GM12878 (cell line): ENCODE results near the gene COL1A1. TPM values are rescaled to one million over a fixed set of nuclear protein-coding genes. Genes with fewer than 3 reads are reported as not detected.

Experiments used
- ATAC-seq: fragments of 200-7000 bp; cut with Tn5 transposase; 3 replicates; pipeline ENCODE4 v1.9.1; 2020; ENCODE audit warnings: mild to moderate bottlenecking, moderate library complexity
- BruUV-seq: library from RNA; stranded (reverse); fragments of 400-500 nt; replicated peaks from 2 replicates; lab custom pipeline; 2021; lab: Mats Ljungman, UMichigan
- CTCF ChIA-PET: fragments of 300-600 bp; sonication (Branson Sonifier 250); formaldehyde crosslinking; extraction: SDS; loops from one replicate; lab custom pipeline; 2021; ENCODE audit warnings: inconsistent platforms; lab: Yijun Ruan, JAX
- POLR2A ChIA-PET: fragments of 350-600 bp; formaldehyde crosslinking; extraction: SDS; loops from one replicate; lab custom pipeline; 2021; ENCODE audit warnings: inconsistent platforms; lab: Charles Lee
- RAD21 ChIA-PET: fragments of 300-600 bp; sonication (Branson Sonifier 250); formaldehyde crosslinking; loops from one replicate; lab custom pipeline; 2023; ENCODE audit warnings: antibody characterized with exemption; ENCODE audit not compliant: unreplicated experiment; lab: Charles Lee
- SMC1A ChIA-PET: fragments of 300-600 bp; sonication (Branson Sonifier 250); formaldehyde crosslinking; loops from one replicate; lab custom pipeline; 2023; ENCODE audit not compliant: unreplicated experiment, uncharacterized antibody; lab: Charles Lee
- DNase-seq: peaks from one replicate; pipeline ENCODE4 v3.0.0-alpha.2; 2011; ENCODE audit warnings: low read depth, low spot score
- FAIRE-seq: peaks from 3 replicates; lab custom pipeline; 2011; peaks lifted over from hg19 to GRCh38; lab: Jason Lieb, UNC
- H2AFZ ChIP-seq: 2 replicates; pipeline ENCODE4 v1.6.0; 2011; ENCODE audit warnings: low read depth, low read length, control low read depth; ENCODE audit not compliant: control insufficient read depth
- H3K27ac ChIP-seq: 2 replicates; pipeline ENCODE4 v1.5.1; 2011; ENCODE audit warnings: control low read depth; ENCODE audit not compliant: control insufficient read depth, insufficient read depth
- H3K27me3 ChIP-seq, 2 experiments: replicated peaks in 1 of 2; 2 replicates each; pipeline versions ENCODE4 v1.6.0 to v1.6.1; 2011; ENCODE audit warnings: low read length in 1 of 2; ENCODE audit not compliant: control insufficient read depth in 2 of 2, insufficient read depth in 2 of 2
- H3K36me3 ChIP-seq, 2 experiments: 2 replicates each; pipeline ENCODE4 v1.5.1; 2011; ENCODE audit warnings: low read length in 1 of 2; ENCODE audit not compliant: control insufficient read depth in 2 of 2, insufficient read depth in 2 of 2
- H3K4me1 ChIP-seq: 2 replicates; pipeline ENCODE4 v1.6.1; 2011; ENCODE audit warnings: mild to moderate bottlenecking, low read length, moderate library complexity, mixed read lengths; ENCODE audit not compliant: control insufficient read depth, insufficient read depth
- H3K4me2 ChIP-seq: 2 replicates; pipeline ENCODE4 v1.6.0; 2011; ENCODE audit warnings: control low read depth; ENCODE audit not compliant: control insufficient read depth, insufficient read depth
- H3K4me3 ChIP-seq: fragments of 200-600 bp; sonication (generic); 2 replicates; pipeline ENCODE4 v1.5.1; 2016
- H3K79me2 ChIP-seq: 2 replicates; pipeline ENCODE4 v1.6.0; 2011; ENCODE audit warnings: low read length; ENCODE audit not compliant: control insufficient read depth, insufficient read depth
- H3K9ac ChIP-seq: 2 replicates; pipeline ENCODE4 v1.8.0; 2011; ENCODE audit warnings: low read length, control low read depth, mixed read lengths; ENCODE audit not compliant: control insufficient read depth, insufficient read depth
- H3K9me3 ChIP-seq: replicated peaks from 3 replicates; pipeline ENCODE4 v1.5.1; 2011; ENCODE audit warnings: mild to moderate bottlenecking, low read length; ENCODE audit not compliant: control insufficient read depth, insufficient read depth
- H4K20me1 ChIP-seq: 2 replicates; pipeline ENCODE4 v1.6.0; 2011; ENCODE audit not compliant: control insufficient read depth, insufficient read depth
- HDGF ChIP-seq: fragments of 450-650 bp; IDR thresholded peaks from 2 replicates; pipeline ENCODE4 v1.6.1; 2016; ENCODE audit warnings: antibody characterized with exemption
- JUNB ChIP-seq: IDR thresholded peaks from 2 replicates; pipeline ENCODE4 v1.6.1; 2016; ENCODE audit warnings: antibody characterized with exemption, mild to moderate bottlenecking
- NBN ChIP-seq: fragments of 450-650 bp; IDR thresholded peaks from 2 replicates; pipeline ENCODE4 v1.6.1; 2016
- POU2F2 ChIP-seq: IDR thresholded peaks from 3 replicates; pipeline ENCODE4 v1.6.1; 2011; ENCODE audit warnings: low read depth, mild to moderate bottlenecking, low read length, borderline replicate concordance
- WGBS: methylation state at CpG from one replicate; pipeline ENCODE4 v1.1.6; 2016; ENCODE audit warnings: low lambda C conversion rate; ENCODE audit not compliant: insufficient replicate concordance, insufficient coverage; ENCODE audit errors: missing lambda C conversion rate; 5-methylcytosine and 5-hydroxymethylcytosine counted together
- in situ Hi-C: fragments of 300-500 bp; cut with MboI; formaldehyde crosslinking; loops from 9 replicates; pipeline ENCODE4 v1.14.3; 2018; ENCODE audit warnings: mixed read lengths
- intact Hi-C: fragments of 100-400 bp; cut with micrococcal nuclease; formaldehyde crosslinking; loops from one replicate; pipeline ENCODE4 v1.14.2; 2022; ENCODE audit not compliant: unreplicated experiment
- polyA plus RNA-seq, 11 experiments: library from polyadenylated mRNA; depleted of rRNA in 4 of 11; unstranded in 6 of 11; stranded (reverse) in 5 of 11; fragments of >200 nt; fragmentation: Nextera tagmentation in 4 of 11; fragmentation: Illumina TruSeq in 1 of 11; extraction: Ambion mirVana in 4 of 11; extraction: Trizol in 1 of 11; gene quantifications; 1 replicate in 1 of 11; 2 replicates in 10 of 11; pipeline versions ENCODE4 v1.2.1 to v1.2.3, GENCODE V29; 2011 to 2016; ENCODE audit warnings: inconsistent platforms in 2 of 11, missing spikeins in 2 of 11, low read depth in 1 of 11
- total RNA-seq, 4 experiments: library from RNA; depleted of rRNA in 3 of 4; stranded (reverse); fragments of >200 nt in 3 of 4; fragmentation: Illumina TruSeq in 1 of 4; extraction: Trizol in 1 of 4; gene quantifications; 2 replicates each; pipeline versions ENCODE4 v1.2.1 to v1.2.3, GENCODE V29; 2013 to 2021

The COL1A1 gene
- total and polyA plus RNA-seq, 10 of the 15 experiments (the other 5 are each of a cell fraction or from before 2014, with no cell fraction given) = 0.18 to 7.7 (median 2.3) TPM

DNA sequence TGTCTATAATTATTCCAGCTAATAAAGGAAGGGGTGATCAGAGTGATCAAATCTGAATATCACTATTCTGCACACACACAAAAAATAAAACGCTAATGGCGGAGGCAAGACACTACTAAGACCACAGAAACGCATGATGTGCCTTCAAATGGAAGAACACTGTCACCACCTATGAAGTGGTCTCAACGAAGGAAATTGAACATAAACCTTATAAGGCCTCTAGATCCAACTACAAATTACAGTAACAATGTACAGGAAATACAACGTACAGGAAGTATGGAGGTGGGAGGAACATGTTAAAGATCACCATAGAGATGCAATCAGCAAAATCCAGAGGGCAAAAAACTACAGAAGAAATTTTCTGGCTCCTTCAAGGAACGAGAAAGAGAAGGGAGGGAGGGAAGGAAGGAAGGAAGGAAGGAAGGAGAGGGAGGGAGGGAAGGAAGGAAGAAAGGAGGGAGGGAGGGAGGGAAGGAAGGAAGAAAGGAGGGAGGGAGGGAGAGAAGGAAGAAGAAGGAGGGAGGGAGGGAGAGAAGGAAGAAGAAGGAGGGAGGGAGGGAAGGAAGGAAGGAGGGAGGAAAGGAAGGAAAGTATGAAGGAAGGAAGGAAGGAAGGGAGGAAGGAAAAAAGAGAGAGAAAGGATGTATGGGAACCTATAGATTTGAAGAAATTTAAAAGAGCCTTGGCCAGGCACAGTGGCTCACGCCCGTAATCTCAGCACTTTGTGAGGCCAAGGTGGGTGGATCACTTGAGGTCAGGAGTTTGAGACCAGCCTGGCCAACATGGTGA lies 38.8 kb downstream of the COL1A1 start:
- POLR2A ChIA-PET = interaction anchor here (1.0 to 2.8 kb wide), 9 partner anchors 8 to 70 kb away, joined by 4 to 18 read pairs (median 6); no protein-coding TSS in a partner anchor
- ATAC-seq (no peak), FAIRE-seq (no peak), DNase-seq (no peak)
- Histone ChIP-seq H4K20me1 (no peaks in the 10 kb centered on the region), H3K79me2 (no peaks in the 10 kb centered on the region), H3K36me3 (no peaks in the 10 kb centered on the region), H3K9ac (no peak overlapping the region; the same call in 1 of the 2 replicates), H3K4me2 (no peak overlapping the region), H3K27me3 (no peaks in the 10 kb centered on the region), H2AFZ (no peak overlapping the region), H3K27ac (no peak overlapping the region), H3K4me3 (no peak overlapping the region), H3K9me3 (no peaks in the 10 kb centered on the region), H3K4me1 (peaks cover 26% of the 10 kb centered on the region)
- CTCF ChIA-PET = interaction anchor here (0.8 to 17.0 kb wide), 31 partner anchors 8 to 162 kb away, joined by 3 to 514 read pairs (median 10); partner anchors contain the start of genes COL1A1, PDK2, PPP1R9B and SAMD14
- 63% methylated on average over 7 of the region's 8 CpGs for WGBS
- in situ Hi-C loops = loop anchor here (5.0 kb wide), 1 partner anchor 35 kb away; no protein-coding TSS in a partner anchor
- intact Hi-C loops = no loop called here
- SMC1A ChIA-PET = interaction anchor here (0.9 to 2.8 kb wide), 17 partner anchors 11 to 69 kb away, joined by 3 to 31 read pairs (median 5); partner anchors contain the start of genes PDK2 and PPP1R9B
- TF ChIP-seq NBN = no peak
- TF ChIP-seq JUNB = no peak
- TF ChIP-seq POU2F2 = no peak
- RAD21 ChIA-PET = interaction anchor here (0.9 to 2.6 kb wide), 13 partner anchors 10 to 69 kb away, joined by 3 to 19 read pairs (median 5); no protein-coding TSS in a partner anchor
- BruUV-seq = no TSS peak

GRCh38 chr17:50161911-50162288 lies 39.5 kb downstream of the COL1A1 start:
- no TSS peak for BruUV-seq
- Histone ChIP-seq H3K4me1 (peaks cover 26% of the 10 kb centered on the region), H4K20me1 (no peaks in the 10 kb centered on the region), H3K27ac (no peak overlapping the region), H3K79me2 (no peaks in the 10 kb centered on the region), H3K9ac (no peak overlapping the region), H2AFZ (peak overlapping the region; percentile 73), H3K27me3 (no peaks in the 10 kb centered on the region), H3K4me3 (no peak overlapping the region), H3K4me2 (peak overlapping the region; percentile 53), H3K9me3 (no peaks in the 10 kb centered on the region), H3K36me3 (no peaks in the 10 kb centered on the region)
- CTCF ChIA-PET = interaction anchor here (0.8 to 2.8 kb wide), 26 partner anchors 8 to 163 kb away, joined by 3 to 99 read pairs (median 6); partner anchors contain the start of genes COL1A1, PDK2, PPP1R9B and SAMD14
- SMC1A ChIA-PET = interaction anchor here (0.8 to 2.8 kb wide), 15 partner anchors 11 to 68 kb away, joined by 3 to 31 read pairs (median 6); partner anchors contain the start of genes PDK2 and PPP1R9B
- FAIRE-seq = no peak
- RAD21 ChIA-PET = interaction anchor here (0.7 to 2.6 kb wide), 11 partner anchors 10 to 68 kb away, joined by 3 to 19 read pairs (median 6); no protein-coding TSS in a partner anchor
- no peak for DNase-seq
- intact Hi-C loops = loop anchor here (1.0 kb wide), 2 partner anchors 22 to 68 kb away; no protein-coding TSS in a partner anchor
- ATAC-seq = no peak
- no peak for TF ChIP-seq NBN
- TF ChIP-seq HDGF = peak; percentile 11; the same call in 1 of the 2 replicates
- POLR2A ChIA-PET = interaction anchor here (0.6 to 2.6 kb wide), 9 partner anchors 8 to 69 kb away, joined by 3 to 18 read pairs (median 5); no protein-coding TSS in a partner anchor
- WGBS = 40% methylated on average over 16 of the region's 16 CpGs
- in situ Hi-C loops = loop anchor here (5.0 kb wide), 1 partner anchor 35 kb away; no protein-coding TSS in a partner anchor
